ENCODE measurements around the gene SIAH1.

- TF ChIP-seq ELF1 (IDR thresholded peaks at IDR 0.05; ENCODE audit: borderline replicate concordance, low read depth): no peak
- TF ChIP-seq CTCF (IDR thresholded peaks at IDR 0.05 in 2 of 3, conservative IDR thresholded peaks at IDR 0.05 in 1 of 3; ENCODE audit: borderline replicate concordance in 1 of 3, insufficient read depth in 1 of 3, low read depth in 2 of 3, low read length in 2 of 3): no peak
- TF ChIP-seq JUND (IDR thresholded peaks at IDR 0.05): no peak
- TF ChIP-seq TCF7L2 (IDR thresholded peaks at IDR 0.05; ENCODE audit: borderline replicate concordance, extremely low read depth, insufficient read depth, insufficient read length): no peak
- TF ChIP-seq EZH2 (IDR thresholded peaks at IDR 0.05): no peak
- no peak for TF ChIP-seq YY1 (IDR thresholded peaks at IDR 0.05; ENCODE audit: extremely low read depth, insufficient replicate concordance, low read depth, low read length)
- TF ChIP-seq POLR2A (IDR thresholded peaks at IDR 0.05; ENCODE audit: borderline replicate concordance, extremely low read depth, insufficient read depth, insufficient read length): no peak
- no peak for TF ChIP-seq FOSL1 (IDR thresholded peaks at IDR 0.05; ENCODE audit: low read depth)
- no peak for TF ChIP-seq POLR2AphosphoS5 (IDR thresholded peaks at IDR 0.05; ENCODE audit: low read depth, low read length)
- TF ChIP-seq ZNF274 (IDR thresholded peaks at IDR 0.05; ENCODE audit: low read depth, low read length): no peak
- TF ChIP-seq EZH2phosphoT487 (IDR thresholded peaks at IDR 0.05; ENCODE audit: borderline replicate concordance): no peak
- TF ChIP-seq ZFX (IDR thresholded peaks at IDR 0.05): no peak
- TF ChIP-seq MAX (IDR thresholded peaks at IDR 0.05): no peak
- no peak for TF ChIP-seq RAD21 (IDR thresholded peaks at IDR 0.05; ENCODE audit: low read depth)
Measured at GRCh38 chr16:48354877-48355855, 30.0 kb downstream of the SIAH1 start.
